GM23248 (cell line): ENCODE results near the gene GSDMA. TPM values are rescaled to one million over a fixed set of nuclear protein-coding genes. Genes with fewer than 3 reads are reported as not detected.

Source experiments
- DNase-seq: peaks from one replicate; pipeline ENCODE4 v3.0.0-alpha.2; 2015
- H2AFZ ChIP-seq: fragments of 200-600 bp; sonication (generic); 2 replicates; pipeline ENCODE4 v1.6.1; 2016; ENCODE audit warnings: antibody characterized with exemption
- H3F3A ChIP-seq: fragments of 200-600 bp; sonication (generic); 2 replicates; pipeline ENCODE4 v1.6.1; 2016; ENCODE audit warnings: mild to moderate bottlenecking, antibody characterized with exemption, mixed run types; ENCODE audit not compliant: insufficient read depth
- H3K27ac ChIP-seq: fragments of 200-600 bp; sonication (generic); 2 replicates; pipeline ENCODE4 v1.5.1; 2016; ENCODE audit warnings: mild to moderate bottlenecking
- H3K27me3 ChIP-seq: fragments of 200-600 bp; sonication (generic); replicated peaks from 2 replicates; pipeline ENCODE4 v1.6.1; 2016; ENCODE audit warnings: mild to moderate bottlenecking; ENCODE audit not compliant: insufficient read depth
- H3K36me3 ChIP-seq: fragments of 200-600 bp; sonication (generic); 2 replicates; pipeline ENCODE4 v1.6.1; 2016; ENCODE audit warnings: low read depth, mild to moderate bottlenecking
- H3K4me1 ChIP-seq: fragments of 200-600 bp; sonication (generic); 2 replicates; pipeline ENCODE4 v1.6.1; 2016; ENCODE audit warnings: mild to moderate bottlenecking; ENCODE audit not compliant: insufficient read depth
- H3K4me2 ChIP-seq: fragments of 200-600 bp; sonication (generic); one replicate; pipeline ENCODE4 v1.6.1; 2016; ENCODE audit warnings: mild to moderate bottlenecking; ENCODE audit not compliant: unreplicated experiment
- H3K4me3 ChIP-seq: fragments of 200-600 bp; sonication (generic); 2 replicates; pipeline ENCODE4 v1.5.1; 2016; ENCODE audit warnings: mild to moderate bottlenecking
- H3K79me2 ChIP-seq: fragments of 200-600 bp; sonication (generic); 2 replicates; pipeline ENCODE4 v1.6.1; 2016; ENCODE audit warnings: mild to moderate bottlenecking; ENCODE audit not compliant: insufficient read depth
- H3K9ac ChIP-seq: fragments of 200-600 bp; sonication (generic); 2 replicates; pipeline ENCODE4 v1.6.1; 2016; ENCODE audit warnings: mild to moderate bottlenecking
- H3K9me2 ChIP-seq: fragments of 200-600 bp; sonication (generic); 2 replicates; pipeline ENCODE4 v1.6.1; 2016; ENCODE audit warnings: mixed run types, mild to moderate bottlenecking, moderate library complexity; ENCODE audit not compliant: insufficient read depth
- H3K9me3 ChIP-seq: fragments of 200-600 bp; sonication (generic); one replicate; pipeline ENCODE4 v1.6.1; 2017; ENCODE audit warnings: low read depth
- H4K20me1 ChIP-seq: fragments of 200-600 bp; sonication (generic); 2 replicates; pipeline ENCODE4 v1.6.0; 2016; ENCODE audit not compliant: insufficient read depth
- EZH2 ChIP-seq: fragments of 200-600 bp; sonication (generic); IDR thresholded peaks from 2 replicates; pipeline ENCODE4 v1.6.1; 2018; ENCODE audit warnings: antibody characterized with exemption, mild to moderate bottlenecking; ENCODE audit not compliant: insufficient read depth, poor library complexity, severe bottlenecking
- EZH2phosphoT487 ChIP-seq: fragments of 200-600 bp; sonication (generic); IDR thresholded peaks from 2 replicates; pipeline ENCODE4 v1.6.1; 2018; ENCODE audit warnings: antibody characterized with exemption, moderate library complexity, mild to moderate bottlenecking, low read depth; ENCODE audit not compliant: insufficient read depth
- WGBS, 2 experiments: methylation state at CpG; one replicate each; pipeline ENCODE4 v1.1.6; 2015 to 2017; ENCODE audit warnings: low lambda C conversion rate in 2 of 2, low coverage in 1 of 2; ENCODE audit errors: missing lambda C conversion rate in 2 of 2; 5-methylcytosine and 5-hydroxymethylcytosine counted together
- in situ Hi-C: fragments of 300-500 bp; cut with MboI; formaldehyde crosslinking; loops from 2 replicates; pipeline ENCODE4 v1.15.0; 2020
- polyA plus RNA-seq: library from polyadenylated mRNA; unstranded; fragments of >200 nt; fragmentation: Nextera tagmentation; extraction: Ambion mirVana; gene quantifications from 2 replicates; pipeline ENCODE4 v1.2.1, GENCODE V29; 2016
- total RNA-seq: library from RNA; depleted of rRNA; stranded (reverse); fragments of >200 nt; shearing (Covaris generic); gene quantifications from 2 replicates; pipeline ENCODE4 v1.2.3, GENCODE V29; 2014

The GSDMA gene
- total and polyA plus RNA-seq, 2 experiments from 2014 or later, result 0.21 TPM; not detected in 1

- H3K27ac ChIP-seq, result no peak overlapping the region
- H4K20me1 ChIP-seq, result no peaks in the 10 kb centered on the region
- H3F3A ChIP-seq, result peaks cover 23% of the 10 kb centered on the region
- H2AFZ ChIP-seq, result no peak overlapping the region
- H3K9ac ChIP-seq, result no peak overlapping the region
- WGBS, 2 experiments, result 30 to 32% methylated on average over 14 to 15 of the region's 15 CpGs
- no peak for DNase-seq
- H3K27me3 ChIP-seq, result no peaks in the 10 kb centered on the region
- H3K36me3 ChIP-seq, result no peaks in the 10 kb centered on the region
- no peaks in the 10 kb centered on the region for H3K9me3 ChIP-seq
- H3K4me2 ChIP-seq, result no peak overlapping the region
- H3K79me2 ChIP-seq, result no peaks in the 10 kb centered on the region
- peaks cover 43% of the 10 kb centered on the region for H3K4me1 ChIP-seq
- in situ Hi-C loops, result no loop called here
- no peak overlapping the region for H3K4me3 ChIP-seq
- TF ChIP-seq EZH2phosphoT487 (no peak), EZH2 (no peak)
- no peaks in the 10 kb centered on the region for H3K9me2 ChIP-seq
These were observed 54.7 kb downstream of the GSDMA start for GRCh38 chr17:40017422-40018080.

DNA sequence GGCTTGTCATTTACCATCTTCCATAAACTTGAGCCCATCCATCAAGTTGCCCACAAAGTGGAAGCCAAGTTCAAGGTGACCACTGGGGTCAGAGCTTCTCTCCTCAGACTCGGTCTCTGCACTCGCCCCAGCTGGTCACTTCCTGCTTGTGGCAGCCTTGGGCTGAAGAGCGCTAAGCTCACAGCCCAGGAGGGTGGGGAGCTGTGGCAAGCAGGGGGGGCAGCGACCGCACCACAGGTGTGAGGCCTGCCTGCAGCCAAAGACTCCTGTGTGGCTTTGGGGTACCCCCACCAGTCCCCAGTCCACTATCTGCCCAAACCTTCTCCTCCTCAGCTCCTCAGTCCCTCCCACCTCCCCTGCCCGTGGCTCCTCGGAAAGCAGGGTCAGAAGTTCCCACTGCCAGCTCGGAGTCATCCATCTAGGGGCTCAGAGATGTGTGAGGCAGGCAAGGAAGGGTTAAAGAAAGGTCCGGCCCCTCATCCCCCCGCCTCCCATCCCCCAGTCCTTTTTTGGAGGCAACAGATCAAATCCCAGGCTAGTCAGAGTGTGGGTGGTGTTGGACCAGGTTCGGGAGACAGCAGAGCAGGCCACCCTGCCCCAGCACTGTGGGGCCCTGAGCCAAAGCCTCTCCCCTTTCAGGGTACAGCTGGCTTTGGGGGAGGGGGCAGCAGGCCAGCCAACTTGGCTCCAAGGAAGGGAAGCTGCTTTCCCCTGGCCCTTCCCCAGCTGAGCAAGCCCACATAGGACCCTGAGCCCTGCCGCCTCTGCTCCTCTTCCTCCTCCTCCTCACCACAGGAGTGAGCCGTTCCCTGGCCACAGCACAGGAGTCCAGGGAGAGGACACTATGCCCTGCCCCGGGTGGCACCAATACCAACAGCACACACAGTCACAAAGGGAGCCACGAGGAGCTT lies 55.7 kb downstream of the GSDMA start:
- Histone ChIP-seq H3K79me2 (no peaks in the 10 kb centered on the region), H3F3A (peaks cover 23% of the 10 kb centered on the region), H4K20me1 (no peaks in the 10 kb centered on the region), H3K4me1 (peaks cover 44% of the 10 kb centered on the region), H3K27me3 (no peaks in the 10 kb centered on the region), H3K4me3 (peak overlapping the region; percentile 24; the same call in 1 of the 2 replicates), H3K4me2 (peak overlapping the region; percentile 37), H3K9me2 (no peaks in the 10 kb centered on the region), H3K36me3 (no peaks in the 10 kb centered on the region), H2AFZ (no peak overlapping the region), H3K9ac (peak overlapping the region; percentile 55), H3K27ac (peak overlapping the region; percentile 76), H3K9me3 (no peaks in the 10 kb centered on the region)
- peak; percentile 51 for DNase-seq
- TF ChIP-seq EZH2 (no peak), EZH2phosphoT487 (no peak)
- 21 to 23% methylated on average over 14 to 15 of the region's 15 CpGs for WGBS, 2 experiments
- in situ Hi-C loops, result no loop called here

- Histone ChIP-seq H3K27ac (peak overlapping the region; percentile 76), H3K4me2 (peak overlapping the region; percentile 37), H3F3A (peaks cover 26% of the 10 kb centered on the region), H3K9me2 (no peaks in the 10 kb centered on the region), H3K9ac (peak overlapping the region; percentile 55), H2AFZ (no peak overlapping the region), H3K9me3 (no peaks in the 10 kb centered on the region), H3K4me1 (peaks cover 47% of the 10 kb centered on the region), H3K4me3 (peak overlapping the region; percentile 24; the same call in 1 of the 2 replicates), H4K20me1 (no peaks in the 10 kb centered on the region), H3K27me3 (no peaks in the 10 kb centered on the region), H3K36me3 (no peaks in the 10 kb centered on the region), H3K79me2 (no peaks in the 10 kb centered on the region)
- 66 to 72% methylated on average over 21 to 24 of the region's 24 CpGs for WGBS, 2 experiments
- in situ Hi-C loops, result no loop called here
- DNase-seq, result peak; percentile 87
- TF ChIP-seq EZH2 (no peak), EZH2phosphoT487 (no peak)
These were observed 56.6 kb downstream of the GSDMA start for GRCh38 chr17:40019140-40019991.

GRCh38 chr17:40020146-40020545 lies 57.3 kb downstream of the GSDMA start:
- in situ Hi-C loops, result no loop called here
- H3F3A ChIP-seq, result peaks cover 26% of the 10 kb centered on the region
- no peaks in the 10 kb centered on the region for H3K9me2 ChIP-seq
- no peak for DNase-seq
- no peaks in the 10 kb centered on the region for H3K9me3 ChIP-seq
- 93 to 94% methylated on average over 11 to 13 of the region's 13 CpGs for WGBS, 2 experiments
- no peaks in the 10 kb centered on the region for H4K20me1 ChIP-seq
- no peak overlapping the region for H3K4me3 ChIP-seq
- no peak overlapping the region for H2AFZ ChIP-seq
- no peak overlapping the region for H3K9ac ChIP-seq
- H3K27me3 ChIP-seq, result no peaks in the 10 kb centered on the region
- TF ChIP-seq EZH2 (no peak), EZH2phosphoT487 (no peak)
- no peak overlapping the region for H3K27ac ChIP-seq
- H3K79me2 ChIP-seq, result no peaks in the 10 kb centered on the region
- peak overlapping the region; percentile 11 for H3K4me2 ChIP-seq
- H3K4me1 ChIP-seq, result peaks cover 48% of the 10 kb centered on the region
- H3K36me3 ChIP-seq, result no peaks in the 10 kb centered on the region
